Stimulated activated CD4-positive, alpha-beta T cell treated with anti-CD3 and anti-CD28 coated beads, Interleukin-2, amount 100 ng/mL, for 24 hours (primary cell): ENCODE measurements around the gene CS.

Source experiments
- DNase-seq, 2 donors: peaks; one replicate each; pipeline ENCODE4 v3.0.0-alpha.2; 2020

CS gene

DNA sequence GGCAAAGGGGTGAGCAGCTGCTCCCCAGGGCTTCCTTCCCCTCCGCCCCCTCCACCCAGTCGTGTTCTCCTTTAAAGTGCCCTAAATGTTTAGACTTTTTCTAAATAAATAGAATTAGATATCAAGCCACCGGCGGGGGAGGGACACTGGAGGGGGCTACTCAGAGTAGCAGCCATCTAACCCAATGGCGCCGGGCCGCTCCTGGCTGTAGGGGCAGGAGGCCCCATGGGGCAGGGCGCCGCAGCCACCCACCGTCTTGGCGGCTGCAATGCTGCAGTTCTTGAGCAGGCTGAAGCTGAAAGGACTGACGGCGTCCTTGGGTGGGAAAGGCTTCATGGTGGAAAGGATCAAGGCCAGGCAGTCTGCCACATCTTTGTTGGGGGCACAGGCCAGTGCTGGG, 57.1 kb downstream of the CS start:
- no peak for DNase-seq

DNA sequence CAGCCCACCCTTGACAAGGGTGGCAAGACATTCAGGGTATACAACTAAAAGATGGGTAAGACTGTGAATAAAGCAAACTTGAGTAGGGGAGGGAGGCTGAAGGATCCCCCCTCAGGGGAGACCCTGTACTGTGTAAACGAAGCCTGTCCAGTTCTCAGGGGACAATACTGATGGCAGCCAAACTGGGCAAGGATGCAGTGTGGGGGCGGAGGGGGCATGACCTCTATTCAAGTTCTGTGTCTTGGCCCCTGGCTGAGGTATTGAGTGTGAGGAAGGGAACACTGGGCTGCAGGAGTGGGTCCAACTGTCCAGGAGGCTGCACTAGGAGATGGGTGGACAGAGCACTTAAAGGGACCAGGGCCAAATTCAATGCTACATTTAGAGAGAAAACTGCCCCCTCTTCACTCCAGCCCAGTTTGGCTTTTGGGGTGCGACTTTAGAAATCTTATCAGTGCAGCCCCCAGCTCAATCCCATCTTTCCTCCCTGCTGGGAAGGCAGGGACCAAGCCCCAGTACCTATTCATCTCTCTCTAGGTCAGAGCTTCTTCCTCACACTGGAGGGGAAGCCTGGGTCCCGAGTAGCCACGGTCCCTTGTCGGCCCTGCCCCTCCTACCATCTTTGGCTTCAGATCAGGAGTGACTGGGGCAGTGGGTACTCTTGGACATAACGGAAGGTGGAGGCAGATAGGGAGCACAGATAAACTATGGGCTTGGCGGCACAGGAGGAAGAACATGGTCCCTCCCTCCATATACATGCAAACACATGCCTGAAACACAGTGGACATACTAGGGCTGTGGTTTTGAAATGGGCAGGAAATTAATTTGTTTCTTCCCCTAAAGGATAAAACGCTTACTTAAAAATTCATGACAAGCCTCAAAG, 58.5 kb downstream of the CS start:
- no peak for DNase-seq

DNA sequence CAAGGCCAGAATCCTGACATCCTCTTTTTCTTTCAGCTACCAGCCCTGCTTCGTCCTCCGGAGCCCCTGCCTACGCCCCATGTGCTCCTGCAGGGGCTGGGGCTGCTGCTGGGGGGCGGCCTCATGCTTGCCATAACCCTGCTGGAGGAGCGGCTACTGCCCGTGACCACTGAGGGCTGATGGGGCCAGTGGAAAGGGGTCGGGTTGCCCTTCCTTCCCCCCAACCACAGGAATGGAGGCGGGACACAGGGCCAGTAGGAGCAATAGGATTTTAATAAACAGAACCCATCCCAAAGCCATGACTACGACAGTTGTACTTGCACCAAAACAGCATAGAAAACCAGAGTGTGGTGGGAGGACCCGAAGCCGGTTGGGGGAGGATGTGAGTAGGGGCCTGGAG, 62.6 kb downstream of the CS start:
- DNase-seq, result no peak

DNA sequence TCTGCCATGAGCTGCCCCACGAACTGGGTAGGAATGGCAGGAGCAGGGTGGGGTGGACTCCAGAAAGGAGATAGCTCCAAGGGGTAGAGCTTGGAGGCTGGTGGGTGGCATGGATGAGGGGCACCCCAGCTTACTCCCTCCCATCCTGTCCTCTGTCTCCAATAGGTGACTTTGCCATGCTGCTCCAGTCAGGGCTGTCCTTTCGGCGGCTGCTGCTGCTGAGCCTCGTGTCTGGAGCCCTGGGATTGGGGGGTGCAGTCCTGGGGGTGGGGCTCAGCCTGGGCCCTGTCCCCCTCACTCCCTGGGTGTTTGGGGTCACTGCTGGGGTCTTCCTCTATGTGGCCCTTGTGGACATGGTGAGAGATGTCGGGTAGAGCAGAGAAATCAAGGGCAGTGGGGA, 63.1 kb downstream of the CS start:
- DNase-seq, result no peak

DNA sequence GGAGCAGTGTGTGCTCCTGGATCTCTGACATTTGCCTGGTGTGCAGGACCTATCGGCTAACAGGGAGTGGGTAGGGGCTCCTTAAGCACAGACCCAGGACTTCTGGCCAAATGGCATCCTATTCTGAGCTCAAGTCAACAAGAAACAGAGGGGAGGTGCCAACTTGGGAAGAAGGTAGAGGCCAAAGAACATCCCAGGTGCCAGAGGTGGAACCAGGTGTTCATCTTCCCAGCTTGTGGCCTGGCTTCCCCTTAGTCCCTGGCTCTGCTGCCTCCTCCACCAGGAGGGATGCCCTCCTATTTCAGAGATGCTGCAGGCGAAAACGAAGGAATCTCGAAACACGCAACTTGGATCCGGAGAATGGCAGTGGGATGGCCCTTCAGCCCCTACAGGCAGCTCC, 64.0 kb downstream of the CS start:
- no peak for DNase-seq

DNA sequence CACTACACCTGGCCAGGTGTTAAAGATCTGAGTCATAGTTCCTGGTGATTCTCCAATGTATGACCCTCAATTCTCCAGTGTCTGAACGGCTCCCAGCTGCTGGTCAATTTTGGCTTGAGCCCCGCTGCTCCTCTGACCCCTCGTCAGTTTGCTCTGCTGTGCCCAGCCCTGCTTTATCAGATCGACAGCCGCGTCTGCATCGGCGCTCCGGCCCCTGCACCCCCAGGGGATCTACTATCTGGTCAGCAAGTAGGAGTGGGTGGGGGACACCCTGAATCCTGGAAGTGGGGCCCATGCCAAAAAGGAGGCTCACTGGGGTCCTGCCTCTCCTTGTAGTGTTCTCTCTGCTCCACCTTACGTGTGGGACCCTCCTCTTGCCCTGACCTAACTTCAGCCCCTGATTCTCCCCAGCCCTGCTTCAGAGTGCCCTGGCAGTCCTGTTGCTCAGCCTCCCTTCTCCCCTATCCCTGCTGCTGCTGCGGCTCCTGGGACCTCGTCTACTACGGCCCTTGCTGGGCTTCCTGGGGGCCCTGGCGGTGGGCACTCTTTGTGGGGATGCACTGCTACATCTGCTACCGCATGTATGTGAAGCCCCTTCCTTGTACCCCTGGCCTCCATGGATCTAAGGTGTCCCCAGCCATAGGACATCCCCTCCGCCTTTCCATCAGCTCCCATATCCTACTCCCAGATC, 65.2 kb downstream of the CS start:
- no peak for DNase-seq

DNA sequence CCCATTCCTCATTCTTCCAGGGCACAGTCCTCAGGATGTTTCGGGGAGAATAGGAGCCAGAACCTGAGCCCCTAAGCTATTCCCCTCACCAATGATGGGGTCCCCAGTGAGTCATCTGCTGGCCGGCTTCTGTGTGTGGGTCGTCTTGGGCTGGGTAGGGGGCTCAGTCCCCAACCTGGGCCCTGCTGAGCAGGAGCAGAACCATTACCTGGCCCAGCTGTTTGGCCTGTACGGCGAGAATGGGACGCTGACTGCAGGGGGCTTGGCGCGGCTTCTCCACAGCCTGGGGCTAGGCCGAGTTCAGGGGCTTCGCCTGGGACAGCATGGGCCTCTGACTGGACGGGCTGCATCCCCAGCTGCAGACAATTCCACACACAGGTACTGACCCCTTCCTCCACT, 68.9 kb downstream of the CS start:
- DNase-seq, result no peak

DNA sequence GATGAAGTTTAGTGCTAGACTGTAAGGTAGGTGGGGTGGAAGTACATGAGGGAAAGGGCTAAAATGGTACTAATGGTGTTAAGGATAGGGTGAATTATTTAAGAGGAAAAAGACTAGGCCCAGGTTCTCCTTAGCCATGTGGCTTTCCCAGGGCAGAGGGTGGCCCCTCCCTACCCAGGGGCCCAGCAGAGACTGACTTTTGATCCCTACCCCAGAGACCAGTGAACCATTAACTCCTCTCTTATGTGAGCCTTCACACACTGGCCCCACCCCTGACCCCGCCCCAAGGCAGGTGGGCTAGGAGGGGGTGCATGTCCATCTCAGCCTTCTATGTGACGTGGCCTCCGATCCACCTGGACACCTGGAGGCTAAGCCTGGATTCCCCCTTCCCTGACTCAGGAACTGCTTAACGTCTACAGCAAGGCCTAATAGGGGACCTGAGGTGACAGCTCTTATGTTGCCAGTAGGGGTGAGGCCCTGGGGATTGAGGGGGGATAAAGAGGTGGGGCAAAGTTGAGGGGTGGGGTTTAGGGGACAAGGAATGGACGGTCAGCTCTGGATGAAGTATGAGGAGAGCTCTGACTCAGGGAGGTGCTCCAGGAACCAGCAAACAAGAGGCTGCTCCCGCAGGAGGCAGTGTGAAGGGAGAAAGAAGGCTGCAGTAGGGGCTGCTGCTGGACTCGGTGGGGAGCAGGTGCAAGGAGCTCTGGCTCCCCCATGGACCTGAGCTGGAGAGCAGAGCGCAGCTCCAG, 69.5 kb downstream of the CS start:
- no peak for DNase-seq

DNA sequence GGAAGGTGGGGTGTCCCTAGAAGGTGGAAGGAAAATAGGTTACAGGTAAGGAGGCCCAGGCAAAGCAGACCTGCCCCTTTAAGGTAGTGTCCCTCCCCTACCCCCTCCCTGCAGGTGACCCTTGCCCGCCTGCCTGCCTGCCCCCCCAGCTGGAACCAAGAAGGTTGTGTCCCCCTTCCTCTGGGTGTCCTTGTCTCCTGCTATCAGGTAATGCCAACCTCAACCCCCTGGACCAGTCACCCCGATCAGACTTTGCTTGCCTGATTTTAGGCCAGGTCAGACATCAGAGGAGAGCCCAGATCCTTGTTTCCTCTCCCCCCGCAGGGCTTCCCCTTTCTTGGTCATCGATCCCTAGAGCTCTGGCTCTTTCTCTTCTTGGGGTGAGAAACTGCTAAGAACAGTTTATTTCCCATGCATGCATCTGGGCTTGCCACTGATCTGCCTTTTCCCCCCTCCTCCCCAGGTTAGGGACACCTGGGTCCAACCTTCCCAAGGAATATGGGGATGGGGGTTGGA, 70.2 kb downstream of the CS start, which contains the start of gene SLC39A5:
Gene SLC39A5, plus strand, starts transcription at position 136 of the 516 bp plus-strand sequence. CDS start 1,224 bp downstream, outside the sequence.
- no peak for DNase-seq

DNA sequence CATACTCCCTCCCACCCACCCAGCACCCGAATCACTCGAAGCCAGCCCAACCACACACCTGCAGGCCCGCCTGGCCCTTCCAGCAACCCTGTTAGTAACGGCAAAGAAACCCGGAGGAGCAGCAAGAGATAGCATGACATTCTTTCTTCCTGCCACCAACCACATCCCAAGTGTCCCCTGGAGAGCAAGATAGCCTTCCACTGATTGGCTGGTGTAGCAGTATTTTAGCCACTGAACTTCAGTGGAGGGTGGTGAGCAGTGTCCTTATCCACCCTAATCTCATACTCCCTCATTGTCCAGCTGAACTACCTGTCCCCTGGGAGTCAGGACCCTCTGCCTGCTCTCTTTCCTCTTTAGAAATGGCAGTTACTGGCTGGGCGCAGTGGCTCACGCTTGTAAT, 71.0 kb downstream of the CS start:
- DNase-seq, result no peak

DNA sequence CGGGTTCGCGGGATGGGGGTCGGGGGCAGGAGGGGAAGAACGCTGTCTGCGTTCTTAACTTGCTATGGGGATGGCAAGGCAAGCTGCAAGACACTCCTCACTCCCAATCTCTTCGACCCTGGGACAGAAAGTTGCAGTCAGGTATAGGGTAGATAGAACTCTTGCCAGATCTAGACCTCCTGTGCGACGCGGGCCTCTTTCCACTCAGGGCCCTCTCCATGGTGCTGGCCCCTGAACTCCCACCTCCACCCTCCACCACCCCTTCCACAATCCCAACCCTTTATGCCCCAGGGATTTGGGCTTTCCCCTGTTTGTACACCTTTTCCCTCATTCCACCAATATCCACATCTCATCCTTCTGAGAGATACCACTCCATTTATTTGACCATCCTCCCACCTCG, 75.2 kb downstream of the CS start:
- no peak for DNase-seq

DNA sequence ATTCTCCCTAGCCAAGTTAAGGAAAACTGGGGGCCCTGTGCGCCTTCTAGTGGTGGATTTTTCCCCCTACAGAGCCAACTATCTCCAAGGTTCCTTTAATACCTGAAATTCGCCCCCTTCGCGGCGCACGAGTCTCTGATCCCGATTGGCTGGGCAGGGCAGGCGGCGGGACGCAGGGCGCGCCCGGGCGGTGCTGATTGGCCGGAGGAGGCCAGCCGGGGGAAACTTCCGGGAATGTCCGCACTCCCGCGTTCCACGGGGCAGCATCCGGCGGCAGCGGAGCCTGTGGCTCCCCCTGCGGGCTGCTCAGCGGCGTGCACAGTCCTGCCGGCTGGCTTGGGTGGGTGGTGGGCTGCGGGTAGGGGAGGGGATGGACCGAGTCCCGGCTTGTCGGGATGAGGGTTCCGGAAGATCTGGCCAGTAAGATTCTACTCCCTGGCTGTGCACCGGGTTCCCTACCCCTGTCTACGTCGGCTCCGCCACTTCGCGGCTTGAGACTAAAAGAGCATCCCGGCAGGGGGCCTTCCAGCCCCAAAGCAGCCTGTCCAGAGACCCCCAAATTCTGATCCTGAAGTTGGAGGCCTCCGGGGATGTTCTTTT, 75.9 kb downstream of the CS start, which contains the start of gene NABP2:
Gene NABP2, plus strand, starts transcription at position 241 of the 600 bp plus-strand sequence. CDS start 515 bp downstream, outside the sequence.
- peak; percentile 96 to 97 for DNase-seq

DNA sequence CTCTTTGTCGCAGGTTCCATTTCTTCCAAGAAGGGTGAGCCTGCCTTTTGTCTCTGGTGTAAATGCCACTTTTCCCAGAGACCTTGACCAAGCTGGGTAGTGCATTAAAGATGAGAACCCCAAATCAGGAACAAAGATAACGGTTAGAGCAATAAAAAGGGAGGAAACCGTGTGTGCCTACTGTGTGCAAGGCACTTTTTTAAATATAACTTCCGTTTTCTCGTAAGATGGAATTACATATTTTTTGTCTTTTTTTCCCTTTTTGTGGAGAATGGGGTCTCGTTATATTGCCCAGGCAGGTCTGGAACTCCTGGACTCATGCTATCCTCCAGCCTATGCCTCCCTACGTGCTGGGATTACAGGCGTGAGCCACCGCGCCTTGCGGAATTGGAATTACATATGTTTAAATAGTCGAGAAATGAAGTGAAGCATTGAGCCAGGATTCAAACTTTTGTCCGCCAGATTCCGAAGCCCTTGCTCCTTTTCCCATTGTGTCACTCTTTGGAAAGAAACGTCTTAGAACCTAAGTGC, 76.5 kb downstream of the CS start:
- no peak for DNase-seq

DNA sequence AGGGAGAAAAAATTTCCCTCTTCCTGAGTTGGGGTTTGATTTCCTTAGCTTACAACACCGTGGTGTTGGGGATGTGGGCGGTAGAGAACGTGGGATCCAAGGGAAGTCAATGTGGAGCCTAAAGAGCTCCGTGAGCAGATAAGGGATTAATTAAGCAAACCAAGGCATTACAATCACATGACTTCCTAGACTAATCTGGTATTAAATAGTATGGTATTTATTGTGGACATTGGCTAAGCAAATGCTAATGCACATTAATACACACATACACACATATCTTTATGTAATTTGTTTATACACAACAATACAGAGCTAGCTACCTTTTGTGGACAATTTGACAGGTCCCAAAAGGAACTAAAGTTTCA, 77.6 kb downstream of the CS start:
- DNase-seq, result no peak

DNA sequence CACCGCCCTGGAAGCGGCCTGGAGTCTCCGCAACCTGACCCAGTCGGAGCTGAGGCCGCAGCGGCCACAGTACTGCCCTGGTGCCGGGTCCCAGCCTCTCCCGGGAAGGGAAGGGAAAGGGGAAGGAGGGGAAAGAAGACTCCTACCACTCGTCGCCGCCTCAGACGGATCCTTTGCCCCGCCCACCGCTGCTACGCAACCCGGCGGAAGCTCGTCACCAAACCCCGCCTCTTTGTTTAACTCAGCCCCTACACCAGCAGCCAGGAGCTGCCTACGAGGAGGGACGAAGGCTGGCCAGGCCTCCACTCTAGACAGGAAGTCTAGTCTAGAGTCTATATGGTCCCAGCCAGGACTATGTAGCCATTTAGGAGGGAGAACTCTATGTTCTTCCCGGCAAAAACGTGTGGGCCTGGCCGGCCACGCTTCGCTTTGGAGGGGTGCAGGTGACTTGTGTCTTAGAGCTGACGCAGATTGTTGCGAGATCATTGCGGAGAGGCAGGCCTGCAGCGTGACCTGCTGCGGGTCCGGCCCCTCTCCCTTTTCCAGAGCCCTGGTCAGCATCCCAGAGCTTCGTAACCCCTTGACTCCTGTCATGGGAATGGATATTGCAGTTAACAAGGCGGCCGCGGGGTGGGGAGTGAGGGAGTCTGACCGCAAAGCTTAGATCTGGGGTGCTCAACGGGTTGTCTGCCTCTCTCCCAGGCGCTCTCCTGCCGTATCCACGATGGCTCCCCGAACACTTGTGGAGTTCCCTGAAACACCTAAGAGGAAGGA, 78.2 kb downstream of the CS start, which contains the start of gene RNF41:
Gene RNF41, minus strand, starts transcription at position 166 of the 774 bp plus-strand sequence. CDS start 7,875 bp downstream, outside the sequence.
- DNase-seq, result peak; percentile 91 to 94
